Amniotic stem cell (primary cell): ENCODE measurements around the gene MECR.
A peak's percentile ranks its signal among the peaks of the same experiment; 100 is the strongest.

Experiments
- DNase-seq: peaks from one replicate; lab custom pipeline; 2025; lab: John Stamatoyannopoulos, UW

MECR gene

DNA sequence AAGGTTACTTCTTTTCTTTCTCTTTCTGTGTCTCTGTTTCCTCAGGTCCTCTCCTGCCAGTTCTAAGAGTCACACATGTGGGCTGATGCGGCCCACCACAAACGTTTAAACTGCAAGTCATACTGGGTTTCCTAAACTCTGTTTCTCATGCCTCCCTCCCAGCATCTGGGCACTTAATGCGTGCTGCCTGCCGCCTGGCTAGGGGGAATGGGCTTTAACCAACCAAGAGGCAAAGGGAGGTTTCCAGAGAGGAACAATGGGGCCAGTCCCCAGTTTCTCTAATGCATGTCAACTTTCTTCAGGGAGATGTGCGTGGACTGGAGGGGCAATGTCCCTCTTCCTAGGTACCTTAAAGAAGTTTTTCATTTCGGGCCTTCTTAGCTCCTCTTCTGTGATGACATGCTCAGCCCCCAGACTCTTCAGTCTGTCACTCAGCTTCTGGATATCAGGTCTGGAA is 29.1 kb downstream of the MECR start:
- DNase-seq, result no peak

DNA sequence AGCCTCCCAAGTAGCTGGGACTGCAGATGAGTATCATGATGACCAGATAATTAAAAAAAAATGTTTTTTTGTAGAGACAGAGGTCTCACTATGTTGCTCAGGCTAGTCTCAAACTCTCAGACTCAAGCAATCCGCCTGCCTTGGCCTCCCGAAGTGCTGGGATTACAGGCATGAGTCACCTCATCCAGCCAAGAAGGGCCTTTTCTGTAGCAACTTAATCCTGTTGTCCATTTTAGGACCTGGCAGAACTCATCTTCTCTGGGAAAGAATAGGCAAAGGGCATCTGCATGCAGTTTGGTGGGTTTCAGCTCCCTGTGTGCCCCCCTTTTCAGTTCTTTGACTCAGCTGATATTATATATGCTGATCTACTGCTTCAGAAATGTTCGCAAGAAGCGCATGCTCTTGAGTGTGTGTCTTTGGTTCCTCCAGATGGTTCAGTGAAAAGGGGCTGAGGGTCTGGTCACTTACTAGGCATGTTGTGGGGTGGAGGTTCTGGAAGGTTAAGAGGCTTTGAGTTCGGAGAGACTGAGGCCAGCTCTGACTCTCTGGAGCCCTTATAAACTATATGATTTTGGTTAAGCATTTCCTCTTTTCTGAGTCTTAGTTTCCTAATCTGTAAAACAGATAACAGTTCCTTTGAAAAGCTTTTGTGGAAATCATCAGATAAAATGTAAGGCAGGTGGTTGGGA is 29.7 kb downstream of the MECR start:
- no peak for DNase-seq

DNA sequence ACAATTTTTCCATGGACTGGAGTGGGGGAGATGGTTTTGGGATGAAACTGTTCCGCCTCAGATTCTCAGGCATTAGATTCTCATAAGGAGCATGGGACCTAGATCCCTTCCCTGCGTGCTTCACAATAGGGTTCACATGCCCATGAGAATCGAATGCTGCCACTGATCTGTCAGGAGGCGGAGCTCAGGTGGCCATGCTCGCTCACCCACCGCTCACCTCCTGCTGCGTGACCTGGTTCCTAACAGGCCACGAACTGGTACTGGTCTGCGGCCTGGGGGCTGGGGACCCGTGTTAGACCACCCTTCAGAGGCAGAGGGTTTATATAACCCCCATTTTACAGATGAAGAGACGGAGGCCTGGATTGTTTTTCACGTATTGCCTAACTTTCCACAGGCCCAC is 32.7 kb downstream of the MECR start:
- DNase-seq, result no peak

DNA sequence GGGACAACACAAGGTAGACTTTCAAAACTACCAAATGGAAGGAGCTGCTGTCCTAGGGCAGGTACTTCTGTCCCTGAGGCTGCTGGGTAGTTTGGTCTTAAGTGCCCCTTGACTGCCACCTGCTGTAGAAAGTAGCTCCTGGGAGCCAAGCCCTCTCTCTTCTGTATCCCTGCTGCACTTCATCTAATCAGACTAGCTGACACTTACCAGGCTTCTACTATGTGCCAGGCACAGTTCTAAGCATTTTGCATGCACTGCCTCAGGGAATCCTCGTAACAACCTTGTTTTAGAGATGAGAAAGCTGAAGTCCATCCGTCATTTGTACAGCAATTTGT is 33.2 kb downstream of the MECR start:
- peak; percentile 25 for DNase-seq

DNA sequence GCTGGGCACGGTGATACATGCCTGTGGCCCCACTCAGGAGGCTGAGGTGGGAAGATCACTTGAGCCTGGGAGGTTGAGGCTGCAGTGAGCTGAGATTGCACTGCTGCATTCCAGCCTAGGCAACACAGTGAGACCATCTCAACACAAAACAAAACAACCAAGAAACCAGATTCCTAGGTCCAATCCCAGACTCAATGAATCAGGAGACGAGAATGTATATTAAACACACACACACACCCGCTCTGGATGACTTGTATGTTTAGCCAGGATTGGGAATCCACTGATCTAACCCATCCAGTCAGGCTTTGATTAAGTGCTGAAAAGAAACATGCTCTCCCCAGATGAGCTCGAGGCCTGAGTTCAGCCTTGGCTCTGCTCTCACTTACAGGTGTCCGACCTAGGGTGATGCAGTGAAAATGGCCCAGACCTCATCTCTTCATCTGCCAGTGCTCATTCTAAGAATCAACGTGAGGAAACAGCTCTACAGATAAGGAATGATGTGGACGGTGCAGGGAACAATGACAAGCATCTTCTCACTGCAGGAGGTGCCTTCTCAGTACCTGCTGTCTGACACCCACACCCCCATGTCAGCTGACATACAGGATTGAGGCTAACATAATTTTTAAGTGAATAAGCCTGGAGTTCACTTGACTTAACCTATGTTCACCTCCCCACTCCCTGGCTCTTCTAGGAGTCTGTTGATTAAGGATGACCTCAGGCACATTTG is 33.7 kb downstream of the MECR start:
- peak; percentile 90 for DNase-seq

DNA sequence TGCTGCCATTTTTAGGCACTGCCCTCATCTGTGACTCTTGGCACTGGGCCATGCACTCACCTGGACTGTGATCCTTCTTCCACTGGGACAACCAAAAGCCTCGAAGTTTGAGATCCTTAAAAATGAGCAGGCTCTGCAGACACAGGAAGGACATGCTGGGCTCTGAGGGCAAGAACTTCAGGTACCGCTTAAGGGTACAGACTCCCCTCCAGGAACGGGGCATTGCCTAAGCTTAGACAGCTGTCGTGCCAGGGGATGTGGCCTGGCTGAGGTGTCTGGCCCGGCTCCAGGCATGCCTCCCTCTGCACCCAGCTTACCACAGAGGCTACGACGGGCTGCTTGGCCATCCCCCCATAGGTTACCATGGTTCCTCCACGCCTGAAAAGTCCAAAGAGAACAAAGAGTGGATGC is 34.8 kb downstream of the MECR start:
- DNase-seq, result no peak

DNA sequence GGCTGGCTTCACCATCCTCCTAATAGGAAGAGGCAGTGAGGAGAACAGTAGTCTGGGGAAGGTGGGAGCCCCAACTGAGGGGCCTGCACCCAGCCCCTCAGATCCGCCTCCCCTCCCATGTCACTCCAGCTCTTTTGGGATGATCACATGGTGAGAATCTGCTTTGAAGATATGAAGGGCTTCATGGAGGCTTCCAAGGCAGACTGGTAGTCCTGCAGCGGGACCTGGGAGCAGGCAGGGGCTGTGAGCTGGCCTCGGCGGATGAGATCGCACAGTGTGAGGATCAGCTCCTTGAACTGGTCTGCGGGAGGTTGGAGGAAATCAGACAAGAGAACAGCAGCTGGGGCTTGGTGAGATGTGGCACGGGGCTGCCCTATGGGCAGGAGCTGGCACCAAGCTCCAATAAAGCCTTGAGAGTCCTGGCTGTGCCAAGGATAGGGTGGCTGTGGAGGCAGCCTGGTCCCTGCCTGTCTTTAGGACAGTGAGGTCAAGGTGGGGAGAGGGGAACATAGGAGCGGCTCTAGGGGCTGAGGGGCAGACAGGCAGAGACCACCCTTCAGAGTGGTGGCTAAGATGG is 36.8 kb downstream of the MECR start:
- no peak for DNase-seq

DNA sequence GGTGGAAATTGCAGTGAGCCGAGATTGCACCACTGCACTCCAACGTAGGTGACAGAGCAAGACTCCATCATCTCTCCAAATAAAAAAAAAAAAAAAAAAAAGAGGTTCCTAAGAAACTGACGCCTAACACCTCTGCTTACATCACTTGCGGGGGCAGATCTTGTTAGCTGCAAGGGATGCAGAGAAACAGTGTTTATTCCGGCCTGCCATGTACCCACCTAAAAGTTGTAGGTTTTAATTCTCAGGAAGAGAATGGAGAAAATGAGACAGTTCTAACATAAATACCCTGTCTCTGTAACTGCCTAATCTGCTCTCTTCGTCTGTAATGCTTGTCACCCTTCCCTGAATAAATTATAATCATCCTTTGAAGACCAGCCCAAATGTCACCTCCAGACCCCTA is 40.0 kb downstream of the MECR start:
- DNase-seq, result no peak

DNA sequence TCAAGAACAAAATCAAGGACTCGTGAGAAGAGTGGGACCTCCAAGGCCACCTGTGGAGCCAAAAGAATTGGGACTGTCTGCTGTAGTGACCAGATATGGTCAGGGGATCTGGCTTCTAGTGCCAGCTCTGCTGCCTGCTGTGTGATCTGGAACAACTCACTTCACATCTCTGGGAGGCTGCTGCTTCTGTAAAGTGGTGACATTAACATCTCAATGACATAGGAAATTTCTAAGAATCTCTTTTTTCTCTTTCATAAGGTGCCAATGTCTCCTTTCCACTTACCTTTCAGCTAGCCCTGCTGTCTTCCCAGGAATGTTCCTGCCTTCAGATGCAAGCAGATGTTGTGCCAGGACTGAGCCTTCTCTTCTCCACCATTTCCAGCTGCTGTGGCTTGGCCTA is 44.0 kb downstream of the MECR start:
- no peak for DNase-seq

DNA sequence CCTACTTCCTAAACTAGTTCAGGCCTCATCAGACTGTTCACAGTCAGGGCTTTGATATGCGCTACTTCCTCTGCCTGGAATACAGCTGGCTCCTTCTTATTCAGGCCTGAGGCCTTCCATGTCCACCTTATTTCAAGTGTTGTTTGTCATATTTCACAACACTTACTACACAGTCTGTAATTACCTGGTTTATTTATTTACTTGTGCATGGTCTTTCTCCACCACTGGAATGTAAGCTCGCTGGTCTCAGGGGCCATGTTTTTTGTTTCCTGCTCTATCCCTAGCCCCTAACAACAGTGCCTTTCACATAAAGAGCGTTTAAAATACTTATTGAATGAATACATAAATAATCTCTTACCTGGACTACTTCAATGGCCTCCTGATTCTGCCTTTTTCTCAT is 44.5 kb downstream of the MECR start:
- DNase-seq, result no peak

DNA sequence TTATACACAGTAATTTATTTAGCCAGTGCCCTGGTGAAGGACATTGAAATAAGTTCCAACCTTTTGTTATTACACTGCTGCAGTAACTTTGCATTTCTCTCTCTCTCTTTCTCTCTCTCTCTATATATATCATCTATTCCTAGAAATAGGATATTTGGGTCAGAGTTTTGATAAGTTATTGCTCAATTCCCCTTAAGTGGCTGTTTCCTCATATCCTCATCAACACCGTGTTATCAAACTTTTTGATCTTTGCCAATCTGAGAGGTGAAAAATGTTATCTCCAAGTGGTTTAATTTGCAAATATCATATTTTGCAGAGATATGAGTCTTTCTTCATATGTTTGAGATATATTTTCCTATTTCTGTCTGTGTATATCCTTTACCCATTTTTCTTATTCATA is 47.4 kb downstream of the MECR start:
- no peak for DNase-seq

DNA sequence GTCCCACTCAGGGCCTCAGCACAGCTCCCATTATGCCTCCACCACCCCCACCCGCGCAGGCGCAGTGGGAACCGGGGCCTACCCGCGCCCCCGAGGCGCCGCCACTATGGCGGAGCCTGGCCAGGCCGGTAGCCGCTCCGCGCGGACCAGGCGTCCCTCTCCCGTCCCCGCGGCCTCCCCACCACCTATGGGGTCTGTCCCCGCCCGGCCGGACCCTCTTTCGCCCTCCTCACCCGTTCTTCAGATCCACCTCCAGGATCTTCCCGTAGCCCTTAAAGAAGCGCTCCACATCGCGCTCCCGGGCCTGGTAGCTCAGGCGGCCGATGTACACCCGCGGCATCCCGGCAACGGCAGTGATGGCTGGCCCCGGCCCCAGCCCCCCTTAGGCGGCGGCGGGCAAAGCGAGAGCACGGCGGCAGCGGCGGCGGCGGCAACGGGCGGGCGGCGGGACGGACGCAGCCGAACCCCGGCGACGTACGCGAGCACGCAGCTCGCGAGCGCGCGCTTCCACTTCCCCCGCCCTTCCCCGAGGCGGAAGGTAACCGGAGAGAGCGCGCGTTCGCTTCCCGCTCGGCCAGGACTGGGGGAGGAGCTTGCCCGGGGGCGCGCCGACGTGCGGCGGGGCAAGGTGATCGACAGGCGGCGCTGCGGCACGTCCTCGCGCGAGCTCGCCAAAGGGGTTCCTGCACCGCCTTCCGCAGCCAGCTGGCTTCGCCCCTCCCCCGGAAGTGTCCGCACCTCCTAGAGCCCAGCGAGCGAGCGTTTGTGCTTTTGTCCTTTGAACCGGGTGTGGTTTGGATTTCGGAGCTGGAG is 49.1 kb downstream of the MECR start, which contains the start of gene SRSF4:
Gene SRSF4 (minus strand): TSS at position 488 of the 813 bp plus-strand sequence. CDS start 148 bp downstream, at position 340.
- DNase-seq, result peak; percentile 92

DNA sequence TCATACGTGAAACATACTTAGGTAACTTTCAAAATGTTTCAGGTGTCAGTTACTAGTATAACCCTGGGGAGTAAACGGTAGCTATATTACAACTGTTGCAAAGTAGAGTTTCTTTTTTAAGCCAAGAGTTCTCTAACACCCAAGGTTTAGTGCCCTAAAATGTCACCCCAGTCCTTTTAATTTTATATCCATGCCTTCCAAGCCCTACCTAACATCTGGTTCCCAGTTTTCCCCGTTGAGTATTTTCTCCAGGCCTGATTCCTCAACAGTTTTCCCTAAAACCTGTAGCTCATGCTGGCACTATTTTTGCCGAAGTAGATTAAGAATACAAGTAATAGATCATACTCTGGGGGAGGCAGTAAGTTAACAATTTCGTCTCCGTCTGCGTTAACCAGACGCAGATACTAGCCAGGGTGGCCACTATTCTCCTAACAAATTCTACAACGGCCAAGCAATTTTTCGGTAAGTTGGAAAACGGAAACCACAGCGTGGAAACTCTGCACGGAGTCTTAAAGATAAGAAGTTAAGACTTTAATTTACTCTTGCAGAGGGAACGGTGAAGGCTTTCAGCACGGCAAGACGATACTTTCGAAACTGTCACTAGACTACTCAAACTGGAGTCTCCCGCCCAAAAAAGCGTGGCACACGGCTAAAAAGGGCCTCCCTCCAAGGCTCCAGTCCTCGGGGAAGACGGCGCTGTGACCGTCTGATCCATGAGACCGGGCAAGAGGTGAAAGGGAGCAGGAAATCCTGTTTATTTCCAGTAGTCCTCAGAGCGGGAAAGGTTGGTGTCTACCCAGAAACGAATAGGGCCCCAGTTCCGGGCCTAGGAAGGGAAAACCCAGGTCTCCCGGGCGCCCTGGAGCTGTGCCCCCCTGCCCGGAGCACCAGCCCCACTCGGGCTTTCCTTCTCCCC is 50.0 kb downstream of the MECR start:
- DNase-seq, result no peak

DNA sequence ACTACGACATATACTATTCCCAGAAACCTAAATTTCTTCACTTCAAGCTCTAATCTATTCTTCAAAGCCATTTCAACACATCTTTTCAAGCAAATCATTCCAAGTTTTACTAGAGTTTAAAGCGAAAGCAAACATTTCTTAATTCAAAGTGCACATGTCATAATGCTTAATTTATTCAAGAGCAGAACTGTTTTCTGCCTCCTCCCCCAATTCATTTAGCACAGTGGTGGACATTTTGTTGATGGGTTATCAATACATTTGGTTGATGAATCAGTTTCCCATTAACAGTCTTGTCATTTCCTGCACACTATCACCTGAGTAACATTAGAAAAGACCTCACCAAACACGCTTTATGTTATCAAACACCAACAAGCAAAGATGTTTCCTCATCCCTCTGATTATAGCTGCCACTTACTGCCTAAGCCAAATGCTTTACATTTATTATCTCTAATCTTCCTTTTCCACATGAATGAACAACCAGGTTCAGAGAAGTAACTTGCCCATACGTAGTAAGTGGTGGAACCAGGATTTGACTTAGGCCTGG is 51.0 kb downstream of the MECR start:
- no peak for DNase-seq

DNA sequence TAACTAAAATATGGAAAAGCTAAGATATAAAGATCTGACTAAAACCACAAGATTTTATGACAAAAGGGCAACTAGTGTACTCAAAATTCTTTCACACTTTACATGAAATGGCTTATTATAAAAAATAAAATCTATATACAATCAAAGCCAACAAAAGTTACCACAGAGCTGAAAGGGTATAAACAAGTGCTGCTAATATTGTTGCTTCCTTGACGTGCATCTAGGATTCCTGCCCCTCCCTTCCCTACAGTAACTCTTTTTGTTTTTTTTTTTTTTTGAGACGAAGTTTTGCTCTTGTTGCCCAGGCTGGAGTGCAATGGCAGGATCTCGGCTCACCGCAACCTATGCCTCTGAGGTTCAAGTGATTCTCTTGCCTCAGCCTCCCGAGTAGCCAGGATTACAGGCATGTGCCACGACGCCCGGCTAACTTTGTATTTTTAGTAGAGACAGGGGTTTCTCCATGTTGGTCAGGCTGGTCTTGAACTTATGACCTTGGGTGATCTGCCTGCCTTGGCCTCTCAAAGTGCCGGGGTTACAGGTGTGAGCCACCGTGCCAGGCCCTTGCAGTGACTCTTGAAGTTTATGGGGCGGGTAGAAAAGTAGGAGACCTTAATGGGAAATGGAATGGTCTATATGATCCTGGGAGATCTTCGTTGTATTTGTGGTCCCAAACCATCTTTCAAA is 53.6 kb downstream of the MECR start:
- DNase-seq, result no peak

DNA sequence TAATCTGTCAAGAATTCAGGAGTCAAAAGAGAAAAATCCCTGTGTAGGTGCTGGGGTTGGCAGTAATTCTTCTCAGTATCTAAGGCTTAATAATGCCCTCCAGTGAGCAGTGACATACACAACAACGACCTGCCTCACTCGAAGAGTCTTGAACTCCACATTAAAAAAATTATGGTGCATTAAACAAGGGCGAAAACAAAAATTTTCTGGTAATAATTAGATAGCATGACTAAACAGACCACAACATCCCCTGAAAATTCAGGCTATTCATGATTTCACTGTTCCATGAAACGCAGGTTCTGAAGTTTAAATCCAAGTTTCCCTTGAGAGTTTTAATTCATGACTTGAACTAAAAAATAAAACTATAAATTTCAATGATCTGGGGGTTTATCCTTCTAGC is 54.2 kb downstream of the MECR start:
- DNase-seq, result no peak

DNA sequence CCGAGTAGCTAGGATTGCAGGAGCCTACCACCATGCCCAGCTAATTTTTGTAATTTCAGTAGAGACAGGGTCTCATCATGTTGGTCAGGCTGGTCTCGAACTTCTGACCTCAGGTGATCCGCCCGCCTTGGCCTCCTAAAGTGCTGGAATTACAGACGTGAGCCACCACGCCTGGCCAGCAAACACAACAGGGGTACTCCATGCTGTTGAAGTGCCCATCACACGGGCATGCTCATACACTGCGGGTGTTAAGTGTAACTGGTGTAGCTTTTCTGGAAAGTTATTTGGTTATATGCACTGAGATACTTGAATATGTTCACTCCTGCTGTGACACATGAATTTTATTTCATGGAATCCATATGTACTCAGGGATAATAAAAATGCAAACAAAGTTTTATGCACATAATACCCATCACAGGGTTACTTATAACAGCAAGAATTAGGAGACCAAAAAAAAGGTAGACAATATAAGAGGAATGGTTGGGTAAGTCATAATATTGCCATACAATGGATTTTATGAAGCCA is 58.3 kb downstream of the MECR start:
- DNase-seq, result no peak

DNA sequence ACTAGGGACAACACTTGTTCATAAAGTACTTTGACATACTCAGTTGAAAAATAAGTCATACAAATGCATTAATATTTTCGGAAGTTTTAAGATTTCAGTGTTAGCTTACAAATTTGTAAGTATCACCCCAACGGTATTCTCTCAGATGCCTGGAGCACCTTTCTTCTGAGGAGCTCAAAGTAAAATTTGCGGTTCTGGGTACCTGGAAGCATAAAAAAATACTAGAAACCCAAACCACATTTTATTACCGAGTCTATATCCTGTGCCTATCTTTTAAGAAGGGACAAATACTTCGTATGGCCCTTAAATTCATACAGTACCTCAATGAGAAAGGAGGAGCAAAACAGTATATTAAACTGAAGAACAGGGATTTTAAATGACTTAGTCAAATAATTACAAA is 59.2 kb downstream of the MECR start:
- no peak for DNase-seq

DNA sequence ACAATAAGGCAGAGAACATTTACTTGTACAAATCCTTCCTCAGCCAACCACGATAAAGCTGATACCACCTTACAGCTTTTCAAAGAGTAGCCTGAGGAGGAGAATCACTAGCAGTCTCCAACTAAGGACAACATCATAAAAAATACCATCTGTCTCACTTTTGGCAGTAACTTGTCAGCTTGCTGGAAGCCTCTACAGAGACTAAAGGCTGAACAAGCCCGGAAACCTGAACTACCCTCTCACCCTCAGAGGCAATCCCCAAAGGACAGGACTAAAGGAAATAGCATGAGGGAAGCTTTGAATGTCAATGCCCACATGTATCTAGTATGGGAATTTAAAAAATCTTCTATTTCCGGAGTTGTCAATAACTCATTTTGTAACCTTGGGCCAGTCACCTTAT is 59.6 kb downstream of the MECR start:
- no peak for DNase-seq

DNA sequence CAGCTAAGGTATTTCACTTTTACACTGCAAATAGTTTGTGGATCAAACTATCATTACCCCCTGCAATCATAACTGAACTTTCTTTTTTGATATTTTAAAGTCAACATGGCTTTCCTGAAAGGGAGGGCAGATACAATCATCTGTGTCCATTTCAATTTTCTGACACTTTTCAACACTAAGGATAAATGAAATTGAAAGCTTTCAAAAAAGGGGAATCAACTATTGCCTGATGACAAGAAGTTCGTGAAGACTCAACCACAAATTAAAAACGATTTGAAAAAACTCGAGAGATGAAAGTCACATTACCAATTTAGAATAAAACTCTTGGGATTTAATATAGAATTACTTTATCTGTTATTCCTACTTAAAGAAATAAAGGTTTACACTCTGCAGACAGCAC is 60.8 kb downstream of the MECR start:
- DNase-seq, result no peak
